ENCODE results near the gene ATP2A3.

Gene ATP2A3

GRCh38 chr17:3964203-3965117, at the start of gene ATP2A3:
Gene ATP2A3, minus strand, starts transcription at chr17:3964437. Its CDS starts 146 bp downstream, at chr17:3964291.
- no peak for DNase-seq (ENCODE audit: low read depth, low spot score)

GRCh38 chr17:4010754-4011153, 46.5 kb upstream of the ATP2A3 start:
- DNase-seq (ENCODE audit: low read depth, low spot score) = no peak

DNA sequence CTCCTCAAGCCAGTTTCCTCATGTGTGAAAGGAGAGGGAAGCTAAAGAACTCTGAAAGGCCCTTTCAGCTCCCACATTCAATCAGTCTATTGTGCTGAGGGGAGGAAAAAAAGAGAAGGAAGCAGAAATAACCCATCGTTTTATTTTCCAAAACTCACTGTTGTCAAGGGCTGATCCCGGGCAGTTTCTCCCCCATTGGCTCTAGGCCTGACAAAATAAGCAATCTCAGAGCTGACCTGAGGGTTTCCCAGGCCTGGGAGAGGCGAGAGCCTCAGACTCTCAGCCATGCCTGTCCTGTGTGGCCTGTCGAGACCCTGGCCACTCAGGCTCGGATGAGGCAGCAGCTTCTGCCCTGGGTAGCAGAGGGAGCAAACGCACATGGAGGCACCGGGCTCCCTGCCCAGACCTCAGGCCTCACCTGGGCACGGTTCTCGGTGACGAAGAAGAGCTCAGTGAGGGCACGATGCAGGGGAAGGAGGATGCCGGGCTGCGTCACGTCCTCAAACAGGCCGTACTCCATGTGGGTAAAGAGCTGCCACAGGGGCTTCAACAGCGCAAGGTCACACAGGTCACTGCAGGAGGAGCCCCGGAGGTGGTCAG, 45.0 kb upstream of the ATP2A3 start:
- no peak for DNase-seq (ENCODE audit: low read depth, low spot score)

DNA sequence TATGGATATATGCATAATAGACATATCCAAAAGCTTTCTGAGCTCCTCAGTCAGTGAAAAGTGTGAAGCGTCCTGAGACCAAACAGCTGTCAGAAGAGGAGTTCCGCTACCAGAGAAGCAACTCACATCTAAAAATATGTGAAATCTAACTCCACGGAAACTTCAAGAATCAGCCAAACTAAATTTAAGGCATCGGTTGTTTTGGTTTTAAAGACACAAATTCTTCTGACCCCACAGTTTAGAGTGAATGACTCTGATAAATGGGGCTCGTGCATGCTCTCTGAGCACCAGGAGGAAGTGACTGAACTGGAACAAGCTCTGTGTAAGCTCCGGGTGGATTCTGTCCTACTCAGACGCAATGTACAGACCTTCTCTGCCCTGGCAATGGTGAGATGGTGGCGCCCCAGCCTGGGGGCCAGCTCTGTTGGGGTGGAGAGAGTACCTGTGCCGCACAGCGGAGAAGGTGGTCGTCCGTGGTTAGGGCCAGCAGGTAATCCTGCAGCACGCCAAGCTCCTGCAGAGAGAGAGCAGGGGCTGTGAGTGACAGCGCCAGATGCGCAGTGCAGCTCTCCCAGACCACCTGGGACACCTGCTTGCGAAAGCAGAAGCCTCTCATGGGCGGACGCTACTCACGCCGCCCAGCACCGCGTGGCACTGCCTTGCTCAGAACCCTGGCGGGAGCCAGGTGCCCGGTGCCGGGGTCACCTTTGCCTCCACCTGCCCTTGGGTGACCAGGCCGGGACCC, 44.4 kb upstream of the ATP2A3 start:
- no peak for DNase-seq (ENCODE audit: low read depth, low spot score)

- no peak for DNase-seq (ENCODE audit: low read depth, low spot score)
These were observed 43.8 kb upstream of the ATP2A3 start for GRCh38 chr17:4008082-4008435.

DNA sequence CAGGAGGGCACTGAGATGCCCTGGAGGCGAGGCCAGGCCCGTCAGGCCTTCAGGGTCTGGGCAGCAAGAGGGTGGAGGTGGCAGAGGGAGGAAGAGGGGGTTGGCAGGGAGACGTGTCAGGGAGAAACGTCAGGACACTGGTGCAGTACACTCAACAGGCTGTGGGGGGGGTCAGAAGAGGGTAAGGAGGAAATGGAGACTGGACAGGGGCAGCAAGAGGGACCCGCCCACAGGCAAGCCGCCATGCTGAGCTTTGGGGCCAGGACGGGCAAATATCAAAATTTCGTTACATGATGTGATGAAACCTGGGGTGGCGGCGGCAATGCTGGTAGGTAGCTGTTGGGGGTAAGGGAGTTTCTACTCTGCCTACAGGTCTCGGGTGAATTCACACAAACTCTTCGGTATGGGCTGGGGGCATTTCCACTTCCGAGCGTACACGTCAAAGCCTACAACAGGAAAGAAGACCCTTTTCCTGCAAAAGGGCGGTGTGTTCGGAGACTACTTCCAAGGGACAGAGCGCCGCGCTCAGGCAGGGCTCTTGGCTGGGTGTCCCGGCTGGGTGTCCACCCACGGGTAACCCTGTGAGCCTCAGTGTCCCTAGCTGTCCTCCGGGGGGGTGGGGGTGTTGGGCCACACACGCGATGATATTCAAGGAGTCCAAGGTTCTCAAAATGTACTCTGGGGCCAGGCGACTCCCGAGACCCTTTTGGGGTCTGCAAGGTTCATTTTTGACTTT, 43.3 kb upstream of the ATP2A3 start:
- DNase-seq (ENCODE audit: low read depth, low spot score) = no peak

DNA sequence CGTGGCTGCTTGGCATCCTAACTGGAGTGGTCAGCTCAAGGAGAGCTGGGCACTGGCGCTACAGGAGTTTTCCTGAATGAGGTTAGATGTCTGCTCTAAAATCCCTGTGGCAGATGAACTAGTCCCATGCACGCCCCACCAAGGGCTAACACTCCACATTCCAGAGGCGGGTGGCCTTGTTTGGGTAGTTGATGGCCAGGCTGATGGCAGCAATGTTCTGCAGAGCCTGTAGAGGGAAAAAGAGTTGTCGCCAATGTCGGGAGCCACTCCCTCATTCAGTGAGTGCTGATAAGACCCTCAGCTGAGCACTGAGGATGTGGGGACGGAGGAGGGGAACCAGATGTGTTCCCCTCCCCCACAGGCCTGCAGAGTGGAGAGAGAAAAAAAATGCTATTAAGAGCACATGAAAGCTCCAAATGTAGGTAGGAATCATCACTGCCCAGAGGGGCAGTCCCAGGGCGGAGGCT, 42.5 kb upstream of the ATP2A3 start:
- no peak for DNase-seq (ENCODE audit: low read depth, low spot score)

- DNase-seq (ENCODE audit: low read depth, low spot score) = no peak
These were observed 41.9 kb upstream of the ATP2A3 start for GRCh38 chr17:4006165-4006589.

- DNase-seq (ENCODE audit: low read depth, low spot score) = no peak
These were observed 41.3 kb upstream of the ATP2A3 start for GRCh38 chr17:4005296-4006164.

DNA sequence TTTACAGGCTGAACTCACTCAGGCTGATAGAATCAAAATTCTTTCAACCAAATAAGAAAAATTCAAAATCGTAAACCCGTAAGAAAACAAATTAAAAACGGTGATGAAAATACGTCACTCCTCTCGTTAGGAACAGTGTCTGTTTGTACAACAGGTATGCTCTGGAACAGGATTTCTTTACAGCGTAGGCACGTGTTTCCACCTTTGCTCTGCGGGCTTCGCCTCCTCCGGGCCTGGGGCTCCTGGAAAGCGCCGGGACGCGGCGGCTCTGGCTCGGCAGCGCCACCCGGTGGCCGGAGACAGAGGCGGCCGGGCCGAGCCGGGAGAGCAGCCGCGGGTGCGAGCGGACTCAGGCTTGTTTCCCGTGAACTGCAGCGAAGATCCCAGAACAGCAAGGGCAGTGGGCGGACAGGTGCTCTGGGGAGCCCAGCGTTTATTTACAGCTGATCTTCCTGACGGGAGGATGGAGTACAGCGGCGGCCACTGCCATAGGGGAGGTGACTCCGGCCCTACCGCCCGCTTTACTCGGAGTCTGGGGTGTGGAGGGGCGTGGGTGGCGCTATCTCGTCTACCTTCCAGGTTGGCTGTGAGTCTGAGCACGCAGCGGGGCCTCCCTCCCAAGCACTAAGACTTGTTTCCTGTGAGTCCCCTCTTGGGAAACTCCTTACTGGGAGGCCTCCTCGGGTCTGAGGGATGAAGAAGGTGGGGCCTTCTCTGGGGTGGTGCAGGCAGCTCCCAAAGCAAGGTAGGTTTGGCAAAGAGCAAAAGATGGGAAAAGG, 40.5 kb upstream of the ATP2A3 start:
- no peak for DNase-seq (ENCODE audit: low read depth, low spot score)

GRCh38 chr17:4003501-4004421, 39.5 kb upstream of the ATP2A3 start:
- no peak for DNase-seq (ENCODE audit: low read depth, low spot score)

GRCh38 chr17:4003131-4003500, 38.9 kb upstream of the ATP2A3 start:
- no peak for DNase-seq (ENCODE audit: low read depth, low spot score)

DNA sequence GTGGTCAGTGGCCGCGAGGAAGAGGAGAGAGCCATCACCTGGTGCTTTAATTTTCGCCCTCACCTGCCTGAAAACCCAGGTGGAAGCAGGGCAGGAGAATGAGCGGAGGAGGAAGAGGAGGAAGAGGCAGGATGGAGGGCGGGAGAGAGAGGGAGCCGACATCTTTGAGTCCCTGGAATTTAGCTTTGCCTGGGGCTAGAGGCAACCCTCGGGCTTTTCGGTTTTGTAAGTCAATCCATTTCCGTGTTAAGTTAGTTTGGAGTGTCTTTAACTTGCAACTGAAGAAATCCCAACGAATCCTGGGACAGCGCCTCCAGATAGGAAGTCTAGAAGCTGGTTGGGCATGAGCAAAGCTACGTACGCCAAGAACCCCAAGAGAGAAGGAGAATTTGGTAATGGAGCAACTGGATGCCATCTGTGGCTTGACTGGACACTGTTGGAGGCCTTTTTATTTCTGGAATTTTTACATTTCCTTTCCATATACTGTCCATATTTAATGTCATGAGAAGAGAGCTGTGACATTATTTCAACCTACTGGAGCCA, 36.9 kb upstream of the ATP2A3 start:
- no peak for DNase-seq (ENCODE audit: low read depth, low spot score)

DNA sequence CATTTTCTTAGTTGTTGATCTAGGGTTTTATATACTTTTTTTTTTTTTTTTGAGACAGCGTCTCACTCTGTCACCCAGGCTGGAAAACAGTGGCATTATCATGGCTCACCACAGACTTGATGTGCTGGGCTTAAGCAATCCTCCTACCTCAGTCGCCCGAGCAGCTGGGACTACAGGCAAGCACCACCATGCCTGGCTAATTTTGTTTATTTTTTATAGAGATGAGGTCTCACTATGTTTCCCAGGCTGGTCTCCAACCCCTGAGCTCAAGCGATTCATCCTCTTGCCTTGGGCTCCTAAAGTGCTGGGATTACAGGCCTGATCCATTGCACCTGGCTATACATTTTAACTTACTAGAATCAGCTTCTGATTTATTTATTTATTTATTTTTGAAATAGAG, 34.2 kb upstream of the ATP2A3 start:
- no peak for DNase-seq (ENCODE audit: low read depth, low spot score)

GRCh38 chr17:3995067-3995466, 30.8 kb upstream of the ATP2A3 start:
- DNase-seq (ENCODE audit: low read depth, low spot score) = no peak

GRCh38 chr17:3994221-3994576, 30.0 kb upstream of the ATP2A3 start:
- DNase-seq (ENCODE audit: low read depth, low spot score) = no peak

GRCh38 chr17:3993493-3994220, 29.4 kb upstream of the ATP2A3 start:
- no peak for DNase-seq (ENCODE audit: low read depth, low spot score)

DNA sequence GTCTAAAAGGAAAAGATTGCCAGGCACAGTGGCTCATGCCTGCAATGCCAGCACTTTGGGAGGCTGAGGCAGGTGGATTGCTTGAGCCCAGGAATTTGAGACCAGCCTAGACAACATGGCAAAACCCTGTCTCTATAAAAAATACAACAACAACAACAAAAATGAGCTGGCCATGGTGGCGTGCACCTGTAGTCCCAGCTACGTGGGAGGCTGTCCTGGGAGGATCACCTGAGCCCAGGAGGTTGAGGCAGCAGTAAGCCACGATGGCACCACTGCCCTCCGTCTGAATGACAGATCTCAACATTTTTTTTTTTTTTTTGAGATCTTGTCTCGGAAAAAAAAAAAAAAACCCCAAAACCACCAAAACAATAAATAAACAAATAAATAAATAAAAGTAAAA, 28.1 kb upstream of the ATP2A3 start:
- DNase-seq (ENCODE audit: low read depth, low spot score) = no peak
